Measurements from ENCODE around the gene MAP7. TPM values are rescaled to one million over a fixed set of nuclear protein-coding genes. Genes with fewer than 3 reads are reported as not detected.
"Not testable (repeated sequence)": the region's sequence is repeated elsewhere in the genome, so short reads cannot be mapped to it uniquely, and the experiment has no call there.

MAP7 gene
- polyA plus RNA-seq, 12 donors, result 0.21 to 12.2 (median 0.51) TPM; not detected in 1

- no peak for DNase-seq
These were observed 125.3 kb downstream of the MAP7 start for GRCh38 chr6:136424901-136425300.

DNA sequence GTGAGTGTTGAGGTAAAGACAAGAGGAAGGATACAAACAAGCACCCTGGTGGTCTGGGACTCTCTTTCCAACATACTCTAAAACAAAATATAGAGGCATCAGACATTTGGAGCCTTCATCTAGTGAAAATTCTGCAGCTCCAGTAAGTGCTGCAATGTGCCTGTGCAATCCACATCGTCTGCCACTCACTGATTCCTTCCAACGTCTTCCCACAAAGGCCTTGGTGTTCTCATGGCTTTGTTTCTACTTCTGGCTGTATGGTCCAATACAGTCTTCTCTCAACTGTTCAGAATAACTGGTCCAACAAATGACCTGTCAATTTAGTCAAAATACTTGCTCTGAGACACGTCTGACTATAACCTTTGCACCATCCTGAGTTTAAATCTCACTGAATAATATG, 125.8 kb downstream of the MAP7 start:
- no peak for DNase-seq

DNA sequence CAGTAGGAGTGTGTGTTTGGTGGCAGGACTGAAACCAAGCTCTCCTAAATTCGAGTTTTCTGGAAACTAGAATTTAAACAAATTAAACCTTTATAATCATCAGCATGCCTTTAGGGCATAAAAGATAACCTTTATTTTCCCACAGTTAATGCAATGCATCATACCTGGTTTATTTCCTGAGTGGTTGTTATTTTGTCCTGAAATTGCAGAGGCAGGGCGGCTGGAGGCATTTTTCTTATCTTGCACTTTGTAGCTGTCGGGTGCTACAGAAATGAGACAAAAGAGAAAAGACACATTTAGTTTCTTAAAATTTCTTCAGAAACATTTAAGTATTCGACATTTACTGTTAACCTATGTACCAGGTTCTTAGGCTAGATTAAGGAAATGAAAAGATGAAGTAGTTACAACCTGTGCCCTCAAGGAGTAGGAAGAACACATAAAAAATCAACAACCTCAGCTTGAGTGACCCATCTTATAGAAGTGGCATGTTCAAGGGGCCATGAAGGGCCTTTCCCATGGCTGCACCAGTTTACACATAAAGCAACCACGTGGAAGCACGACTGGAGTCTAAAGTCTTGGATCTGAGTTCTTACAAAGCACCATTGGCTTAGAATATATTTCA, 128.6 kb downstream of the MAP7 start:
- DNase-seq, result no peak

- DNase-seq, result no peak
These were observed 129.4 kb downstream of the MAP7 start for GRCh38 chr6:136420853-136421252.

DNA sequence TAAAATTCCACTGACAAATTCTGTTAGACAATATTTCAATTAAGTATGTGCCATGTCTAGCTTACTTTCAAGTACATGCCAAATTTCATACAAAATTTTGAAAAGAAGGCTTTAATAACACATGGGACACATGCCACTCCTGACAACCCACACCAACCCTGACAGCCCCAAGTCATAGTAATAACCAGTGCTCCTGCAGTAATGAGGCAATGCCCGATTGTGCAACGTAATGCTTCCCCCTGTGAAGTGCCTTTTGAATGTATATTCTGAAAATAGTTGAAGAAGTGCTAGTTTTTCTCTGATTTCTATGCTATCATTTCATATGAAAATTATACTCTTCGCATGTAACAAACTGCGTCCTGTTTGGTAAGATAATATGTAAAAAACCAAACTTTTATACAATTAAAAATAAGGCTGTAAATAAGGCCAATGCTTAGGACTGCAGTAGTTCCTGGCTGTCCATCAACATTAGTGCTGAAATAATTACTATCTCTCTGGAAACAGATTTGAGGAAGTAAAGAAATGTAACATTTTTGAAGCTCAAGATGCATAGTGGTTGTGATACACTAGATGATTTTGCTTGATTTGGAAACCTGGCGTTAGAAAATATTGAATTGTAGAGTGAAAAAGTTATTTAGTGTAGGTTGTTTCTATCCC, 134.7 kb downstream of the MAP7 start:
- DNase-seq, result no peak

DNA sequence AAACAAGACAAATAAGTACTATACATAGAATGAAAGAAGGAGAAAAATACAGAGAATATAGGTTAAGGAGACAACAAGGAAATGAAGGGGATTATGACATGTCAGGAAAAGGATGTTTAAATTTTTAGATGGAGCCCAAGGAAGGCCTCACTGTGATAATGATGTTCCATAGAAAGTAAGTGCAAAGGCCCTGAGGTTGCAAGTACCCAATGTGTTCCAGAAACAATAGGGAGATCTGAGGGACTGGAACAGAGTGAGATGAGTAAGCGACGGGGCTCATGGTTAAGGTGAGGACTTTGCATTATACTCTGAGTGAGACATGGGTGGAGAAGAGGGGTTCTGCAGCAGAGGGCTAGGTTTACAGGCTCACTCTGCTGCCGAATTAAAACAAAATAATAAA, 137.8 kb downstream of the MAP7 start:
- DNase-seq, result no peak

GRCh38 chr6:136411453-136412354, 138.5 kb downstream of the MAP7 start:
- no peak for DNase-seq

GRCh38 chr6:136411025-136411325, 139.2 kb downstream of the MAP7 start:
- no peak for DNase-seq

DNA sequence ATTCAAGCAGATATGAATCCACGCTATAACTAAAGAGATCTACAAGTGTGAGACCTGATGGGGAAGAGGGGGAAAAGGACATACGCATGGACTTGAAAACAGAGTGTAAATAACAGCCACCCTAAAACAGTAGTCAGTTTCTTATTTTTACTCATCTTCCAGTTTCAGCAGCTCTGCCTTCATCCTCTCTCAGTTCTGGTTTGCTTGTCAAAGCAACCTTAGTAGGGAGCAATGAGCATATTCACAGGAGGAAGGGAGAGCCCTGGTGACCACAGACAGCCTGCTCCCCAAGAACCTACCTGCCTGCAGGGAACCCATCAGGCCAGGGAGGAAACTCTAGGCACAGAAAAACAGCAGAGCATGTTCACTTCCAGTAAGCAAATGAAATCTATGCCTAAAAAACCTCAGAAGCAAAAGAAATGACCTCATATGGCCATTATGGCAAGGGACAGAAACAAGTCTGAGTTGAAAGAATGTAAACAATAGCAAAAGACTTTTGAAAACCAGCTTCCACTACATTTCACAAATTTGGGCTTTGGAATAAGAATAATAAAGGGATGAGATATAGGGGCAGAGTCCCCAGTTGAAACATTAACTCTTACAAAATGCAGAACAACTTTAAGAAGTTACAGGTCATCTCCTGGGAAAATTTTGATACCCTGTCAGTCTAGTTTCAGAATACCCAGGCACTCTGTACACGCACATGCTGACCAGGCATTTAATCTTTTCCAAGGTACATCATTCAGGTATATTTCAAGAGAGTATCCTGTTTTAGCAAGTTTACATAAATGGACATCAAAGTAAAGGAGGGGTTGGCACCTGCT, 139.8 kb downstream of the MAP7 start:
- no peak for DNase-seq

GRCh38 chr6:136409597-136409996, 140.6 kb downstream of the MAP7 start:
- DNase-seq, result no peak

DNA sequence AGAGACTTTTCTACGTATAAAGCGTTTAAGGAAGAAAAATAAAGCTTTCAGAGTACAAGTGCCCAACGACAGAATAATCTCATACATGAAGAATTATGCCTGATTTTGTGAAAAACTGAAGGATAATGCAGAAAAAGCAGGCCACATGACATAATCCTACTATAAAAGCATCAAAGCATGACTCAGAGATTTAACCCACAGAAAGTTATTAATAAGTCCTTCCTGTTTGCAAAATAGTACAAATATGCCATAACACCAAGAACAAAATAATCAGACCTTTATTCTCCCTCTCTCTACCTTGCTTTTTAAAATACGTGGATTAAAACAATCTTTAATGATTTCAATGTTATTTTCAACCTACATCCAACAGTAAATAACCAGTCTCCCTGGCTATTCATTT, 142.0 kb downstream of the MAP7 start:
- no peak for DNase-seq

DNA sequence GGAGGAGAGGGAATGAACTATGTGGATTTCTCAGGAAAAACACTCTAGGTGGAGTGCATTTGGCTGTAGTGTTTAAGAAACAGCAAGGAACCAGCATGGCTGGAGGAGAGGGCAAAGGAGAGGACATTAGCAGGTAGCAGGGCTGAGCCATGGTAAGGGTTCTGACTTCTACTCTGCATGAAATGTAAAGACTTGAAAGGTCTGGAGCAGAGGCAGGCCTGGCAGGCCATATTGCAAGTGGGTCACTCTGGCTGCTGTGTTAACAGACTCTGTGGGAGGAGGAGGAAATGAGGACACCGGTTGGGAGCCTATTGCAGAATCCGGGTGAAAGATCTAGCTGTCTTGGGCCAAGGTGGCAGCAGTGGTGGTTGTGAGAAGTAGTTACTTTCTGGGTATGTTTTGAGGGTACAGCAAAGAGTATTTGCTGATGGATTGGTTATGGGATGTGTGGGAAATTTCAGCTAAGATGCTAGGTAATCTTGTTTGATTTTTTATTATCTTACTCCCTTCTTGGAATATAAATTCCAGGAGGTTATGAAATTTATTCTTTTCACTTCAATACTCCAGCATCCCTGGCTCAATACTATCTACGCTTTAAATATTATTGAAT, 144.7 kb downstream of the MAP7 start:
- DNase-seq, result no peak

DNA sequence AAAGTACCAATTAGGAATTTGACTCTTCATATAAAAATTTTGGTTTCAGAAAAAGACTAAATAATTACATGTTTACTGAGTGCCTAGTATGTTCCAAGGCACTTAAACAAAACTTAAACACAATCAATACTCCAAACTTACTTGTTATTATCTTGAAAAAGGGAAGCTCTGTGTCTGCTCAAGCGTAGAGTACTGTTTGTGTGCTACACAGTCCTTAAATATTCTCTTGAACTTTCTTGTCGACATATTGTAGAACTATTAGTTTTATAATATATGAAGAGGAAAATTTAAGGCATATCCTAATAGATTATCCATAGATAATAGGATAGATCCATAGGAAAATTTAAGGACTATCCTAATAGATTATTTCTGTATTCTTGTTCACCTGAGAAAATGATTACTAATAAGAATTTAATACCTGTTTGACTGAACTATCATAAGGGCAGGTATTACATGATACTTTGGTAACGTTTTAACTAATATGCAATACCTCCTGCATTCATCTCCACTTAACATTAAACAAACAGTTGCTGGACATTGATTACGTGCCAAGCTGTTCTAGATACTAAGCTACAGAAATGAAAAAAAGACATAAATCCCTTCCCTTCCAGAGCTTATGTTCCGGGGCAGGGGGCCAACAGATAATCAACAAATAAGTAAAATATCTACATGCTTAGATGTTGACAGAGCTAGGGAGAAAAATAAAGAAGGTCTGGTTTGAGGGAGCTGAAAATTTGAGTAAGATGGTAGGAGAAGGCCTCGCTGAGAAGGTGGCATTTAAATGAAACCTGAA, 145.4 kb downstream of the MAP7 start:
- no peak for DNase-seq

DNA sequence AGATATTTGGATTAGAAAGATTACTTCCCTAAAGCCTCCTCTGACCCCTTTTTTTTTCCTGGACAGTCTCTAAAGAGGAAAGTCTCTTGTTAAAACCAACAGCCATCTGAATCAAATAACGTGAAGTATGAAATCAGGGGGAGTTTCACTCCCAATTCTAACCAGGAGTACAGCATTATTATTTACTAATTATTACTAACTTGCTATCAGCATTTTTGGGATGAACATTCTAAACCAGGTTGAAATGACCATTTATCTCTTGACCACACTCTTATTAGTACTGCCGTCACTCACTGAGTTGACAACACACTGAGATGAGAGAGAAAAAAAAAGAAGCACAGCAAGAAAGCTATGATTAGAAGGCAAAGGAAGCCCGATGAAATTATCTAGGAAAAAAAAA, 146.2 kb downstream of the MAP7 start:
- no peak for DNase-seq

- no peak for DNase-seq
These were observed 146.9 kb downstream of the MAP7 start for GRCh38 chr6:136403110-136403980.

GRCh38 chr6:136401749-136402148, 148.5 kb downstream of the MAP7 start:
- DNase-seq, result no peak

DNA sequence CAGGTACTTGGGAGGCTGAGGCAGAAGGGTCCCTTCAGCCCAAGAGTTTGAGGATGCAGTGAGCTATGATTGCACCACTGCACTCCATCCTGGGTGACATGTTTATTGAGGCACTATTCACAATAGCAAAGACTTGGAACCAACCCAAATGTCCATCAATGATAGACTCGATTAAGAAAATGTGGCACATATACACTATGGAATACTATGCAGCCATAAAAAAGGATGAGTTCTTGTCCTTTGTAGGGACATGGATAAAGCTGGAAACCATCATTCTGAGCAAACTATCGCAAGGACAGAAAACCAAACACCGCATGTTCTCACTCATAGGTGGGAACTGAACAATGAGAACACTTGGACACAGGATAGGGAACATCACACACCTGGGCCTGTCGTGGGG, 149.0 kb downstream of the MAP7 start:
- not testable (repeated sequence) for DNase-seq

DNA sequence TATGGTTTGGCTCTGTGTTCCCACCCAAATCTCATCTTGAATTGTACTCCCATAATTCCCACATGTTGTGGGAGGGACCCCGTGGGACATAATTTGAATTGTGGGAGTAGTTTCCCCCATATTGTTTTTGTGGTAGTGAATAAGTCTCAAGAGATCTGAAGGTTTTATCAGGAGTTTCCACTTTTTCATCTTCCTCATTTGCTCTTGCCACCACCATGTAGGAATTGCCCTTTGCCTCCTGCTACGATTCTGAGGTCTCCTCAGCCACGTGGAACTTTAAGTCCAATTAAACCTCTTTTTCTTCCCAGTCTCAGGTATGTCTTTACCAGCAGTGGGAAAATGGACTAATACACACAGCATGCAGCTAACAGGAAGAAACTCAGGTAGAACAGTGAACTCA, 151.8 kb downstream of the MAP7 start:
- no peak for DNase-seq

GRCh38 chr6:136396908-136397307, 153.3 kb downstream of the MAP7 start:
- DNase-seq, result no peak

DNA sequence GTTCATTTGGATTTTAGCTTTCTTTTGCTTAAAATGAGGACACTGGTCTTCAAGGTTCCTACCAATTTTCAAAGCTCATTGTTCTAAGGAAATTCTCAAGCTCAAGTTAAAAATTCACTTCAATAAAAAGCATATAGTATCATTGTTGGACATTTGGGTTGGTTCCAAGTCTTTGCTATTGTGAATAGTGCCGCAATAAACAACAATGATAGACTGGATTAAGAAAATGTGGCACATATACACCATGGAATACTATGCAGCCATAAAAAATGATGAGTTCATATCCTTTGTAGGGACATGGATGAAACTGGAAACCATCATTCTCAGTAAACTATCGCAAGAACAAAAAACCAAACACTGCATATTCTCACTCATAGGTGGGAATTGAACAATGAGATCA, 159.3 kb downstream of the MAP7 start:
- not testable (repeated sequence) for DNase-seq
